Mesendoderm (in vitro differentiated cells): ENCODE data around the gene ROR1.

ENCODE experiments used
- DNase-seq: peaks from one replicate; pipeline ENCODE4 v3.0.0; 2013
- H2AK5ac ChIP-seq: 2 replicates; pipeline ENCODE4 v1.6.1; 2013; ENCODE audit warnings: low read length, inconsistent platforms
- H2BK120ac ChIP-seq: 2 replicates; pipeline ENCODE4 v1.6.1; 2013; ENCODE audit warnings: low read depth, mild to moderate bottlenecking, low read length, moderate library complexity, mixed read lengths
- H2BK15ac ChIP-seq: replicated peaks from 2 replicates; pipeline ENCODE4 v1.6.1; 2013; ENCODE audit warnings: low read depth, mild to moderate bottlenecking, moderate library complexity
- H2BK5ac ChIP-seq: 2 replicates; pipeline ENCODE4 v1.6.1; 2013; ENCODE audit warnings: low read length, inconsistent platforms
- H3K18ac ChIP-seq: 2 replicates; pipeline ENCODE4 v1.6.1; 2013; ENCODE audit warnings: mild to moderate bottlenecking, low read length, mixed read lengths
- H3K23ac ChIP-seq: one replicate; pipeline ENCODE4 v1.6.1; 2013; ENCODE audit warnings: low read length
- H3K27ac ChIP-seq: 2 replicates; pipeline ENCODE4 v1.5.1; 2013; ENCODE audit warnings: low read depth, mild to moderate bottlenecking, inconsistent platforms, low read length, moderate library complexity
- H3K27me3 ChIP-seq: 2 replicates; pipeline ENCODE4 v1.6.1; 2013; ENCODE audit warnings: low read length, control low read depth, mild to moderate bottlenecking, inconsistent platforms; ENCODE audit not compliant: insufficient read depth, poor library complexity
- H3K36me3 ChIP-seq: 2 replicates; pipeline ENCODE4 v1.6.1; 2013; ENCODE audit warnings: low read length, inconsistent platforms; ENCODE audit not compliant: control insufficient read depth, insufficient read depth
- H3K4ac ChIP-seq: one replicate; pipeline ENCODE4 v1.6.1; 2013; ENCODE audit warnings: low read depth, mild to moderate bottlenecking, low read length, moderate library complexity
- H3K4me1 ChIP-seq: 2 replicates; pipeline ENCODE4 v1.6.1; 2013; ENCODE audit warnings: low read depth, low read length, inconsistent platforms; ENCODE audit not compliant: control insufficient read depth
- H3K4me2 ChIP-seq: 2 replicates; pipeline ENCODE4 v1.6.1; 2013; ENCODE audit warnings: low read length
- H3K4me3 ChIP-seq: 2 replicates; pipeline ENCODE4 v1.5.1; 2013; ENCODE audit warnings: mild to moderate bottlenecking, low read length
- H3K56ac ChIP-seq: one replicate; pipeline ENCODE4 v1.6.1; 2013; ENCODE audit warnings: low read length
- H3K79me1 ChIP-seq: 2 replicates; pipeline ENCODE4 v1.6.1; 2013; ENCODE audit warnings: low read length, inconsistent platforms
- H3K79me2 ChIP-seq: 2 replicates; pipeline ENCODE4 v1.6.1; 2013; ENCODE audit warnings: mild to moderate bottlenecking, low read length; ENCODE audit not compliant: control insufficient read depth, insufficient read depth
- H3K9ac ChIP-seq: 2 replicates; pipeline ENCODE4 v1.6.1; 2013; ENCODE audit warnings: low read length, inconsistent platforms
- H4K5ac ChIP-seq: one replicate; pipeline ENCODE4 v1.6.1; 2013; ENCODE audit warnings: low read length
- H4K8ac ChIP-seq: one replicate; pipeline ENCODE4 v1.6.1; 2013; ENCODE audit warnings: low read depth, mild to moderate bottlenecking, control low read depth, low read length, moderate library complexity
- WGBS: extraction: QIAGEN DNeasy Blood & Tissue Kit; methylation state at CpG from one replicate; pipeline ENCODE4 v1.1.7; 2013; ENCODE audit warnings: low lambda C conversion rate, missing lambda C conversion rate; ENCODE audit not compliant: insufficient coverage; ENCODE audit errors: extremely low coverage; 5-methylcytosine and 5-hydroxymethylcytosine counted together

The ROR1 gene

GRCh38 chr1:64025051-64025450, 251.2 kb downstream of the ROR1 start:
- H3K4me3 ChIP-seq: no peak overlapping the region
- no peak overlapping the region for H2BK15ac ChIP-seq
- no peaks in the 10 kb centered on the region for H3K4me1 ChIP-seq
- H2AK5ac ChIP-seq: no peak overlapping the region
- H2BK5ac ChIP-seq: no peak overlapping the region
- H3K56ac ChIP-seq: no peak overlapping the region
- no peak overlapping the region for H4K8ac ChIP-seq
- no peaks in the 10 kb centered on the region for H3K79me2 ChIP-seq
- no peaks in the 10 kb centered on the region for H3K36me3 ChIP-seq
- no peak overlapping the region for H4K5ac ChIP-seq
- no peak overlapping the region for H3K18ac ChIP-seq
- H3K27me3 ChIP-seq: no peaks in the 10 kb centered on the region
- H3K4me2 ChIP-seq: no peak overlapping the region
- no peak overlapping the region for H3K9ac ChIP-seq
- no peak overlapping the region for H3K4ac ChIP-seq
- no peak overlapping the region for H2BK120ac ChIP-seq
- H3K79me1 ChIP-seq: no peaks in the 10 kb centered on the region
- DNase-seq: no peak
- H3K27ac ChIP-seq: no peak overlapping the region
- WGBS: no CpG with 5 or more reads among the region's 4 CpGs
- H3K23ac ChIP-seq: no peak overlapping the region

DNA sequence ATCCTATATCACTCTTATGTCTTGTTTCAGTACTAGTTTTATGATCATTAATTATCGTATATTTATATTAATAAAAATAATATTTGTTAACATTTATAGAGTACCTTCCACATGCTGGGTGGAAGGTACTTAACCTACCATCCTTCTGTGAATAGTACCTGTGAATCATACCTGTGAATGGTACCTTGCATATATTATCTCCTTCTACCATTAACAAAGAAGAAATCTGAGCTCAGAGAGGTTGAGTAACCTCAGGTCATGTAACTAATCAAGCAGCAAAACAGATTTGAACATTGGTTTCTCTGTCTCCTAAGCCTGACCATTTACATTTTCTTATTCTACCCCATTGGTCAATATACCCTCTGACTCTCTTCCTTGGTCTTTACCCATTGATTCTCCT, 255.2 kb downstream of the ROR1 start:
- Histone ChIP-seq H3K79me1 (no peaks in the 10 kb centered on the region), H3K27ac (no peak overlapping the region), H3K4me1 (no peaks in the 10 kb centered on the region), H3K9ac (no peak overlapping the region), H3K56ac (no peak overlapping the region), H2AK5ac (no peak overlapping the region), H3K18ac (no peak overlapping the region), H2BK120ac (no peak overlapping the region), H4K5ac (no peak overlapping the region), H3K4ac (no peak overlapping the region), H3K23ac (no peak overlapping the region), H2BK15ac (no peak overlapping the region), H3K4me2 (no peak overlapping the region), H4K8ac (no peak overlapping the region), H3K27me3 (no peaks in the 10 kb centered on the region), H3K36me3 (no peaks in the 10 kb centered on the region), H3K4me3 (no peak overlapping the region), H3K79me2 (no peaks in the 10 kb centered on the region), H2BK5ac (no peak overlapping the region)
- no CpG with 5 or more reads among the region's 1 CpG for WGBS
- DNase-seq: no peak

DNA sequence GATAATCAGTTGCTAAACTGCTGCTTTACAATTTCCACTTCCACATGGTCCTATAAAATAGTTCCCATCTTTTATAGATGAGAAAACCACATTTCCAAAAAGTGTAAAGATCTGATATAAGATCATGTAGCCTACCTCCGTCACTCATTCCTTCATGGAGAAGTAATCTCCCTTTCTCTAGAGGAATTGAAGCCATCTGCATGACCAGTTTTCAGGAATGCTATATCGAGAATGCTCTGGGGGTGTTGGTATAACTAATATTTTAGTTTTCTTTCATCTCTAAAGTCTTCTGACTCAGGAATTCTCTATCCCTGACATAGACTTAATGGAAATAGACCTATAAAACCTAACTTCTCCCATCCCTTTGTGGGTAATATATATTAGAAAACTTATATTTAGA, 256.6 kb downstream of the ROR1 start:
- Histone ChIP-seq H3K79me1 (no peaks in the 10 kb centered on the region), H2AK5ac (no peak overlapping the region), H4K8ac (no peak overlapping the region), H2BK5ac (no peak overlapping the region), H4K5ac (no peak overlapping the region), H2BK120ac (no peak overlapping the region), H3K4me1 (no peaks in the 10 kb centered on the region), H3K56ac (no peak overlapping the region), H3K27ac (no peak overlapping the region), H3K23ac (no peak overlapping the region), H2BK15ac (no peak overlapping the region), H3K18ac (no peak overlapping the region), H3K4me2 (no peak overlapping the region), H3K9ac (no peak overlapping the region), H3K36me3 (no peaks in the 10 kb centered on the region), H3K4ac (no peak overlapping the region), H3K27me3 (no peaks in the 10 kb centered on the region), H3K4me3 (no peak overlapping the region), H3K79me2 (no peaks in the 10 kb centered on the region)
- WGBS: no CpG with 5 or more reads among the region's 2 CpGs
- DNase-seq: no peak

DNA sequence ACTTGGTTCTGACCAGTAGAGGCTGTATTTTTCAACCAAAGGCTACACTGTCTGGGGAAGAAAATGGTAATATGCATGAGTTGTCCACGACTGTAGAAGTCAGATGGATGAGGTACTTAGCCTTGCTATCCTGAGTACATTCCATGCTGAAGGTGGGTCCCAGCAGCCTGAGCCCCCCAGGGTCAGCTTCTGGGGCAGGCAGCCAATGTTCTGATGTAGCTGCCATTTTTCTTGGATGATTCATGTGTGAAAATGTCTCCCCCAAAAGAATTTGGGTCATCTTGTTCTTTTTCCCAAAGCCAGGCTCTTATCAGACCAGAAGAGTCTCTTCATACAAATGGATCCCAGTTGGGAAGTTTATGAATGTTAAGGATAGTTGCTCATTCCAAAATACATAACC, 257.4 kb downstream of the ROR1 start:
- Histone ChIP-seq H2BK15ac (no peak overlapping the region), H2BK5ac (no peak overlapping the region), H2AK5ac (no peak overlapping the region), H3K18ac (no peak overlapping the region), H4K5ac (no peak overlapping the region), H3K23ac (no peak overlapping the region), H3K4me3 (no peak overlapping the region), H3K4ac (no peak overlapping the region), H3K36me3 (no peaks in the 10 kb centered on the region), H3K4me1 (no peaks in the 10 kb centered on the region), H3K27ac (no peak overlapping the region), H3K79me1 (no peaks in the 10 kb centered on the region), H3K9ac (no peak overlapping the region), H4K8ac (no peak overlapping the region), H2BK120ac (no peak overlapping the region), H3K79me2 (no peaks in the 10 kb centered on the region), H3K27me3 (no peaks in the 10 kb centered on the region), H3K56ac (no peak overlapping the region), H3K4me2 (no peak overlapping the region)
- WGBS: no CpG with 5 or more reads among the region's 1 CpG
- DNase-seq: no peak

DNA sequence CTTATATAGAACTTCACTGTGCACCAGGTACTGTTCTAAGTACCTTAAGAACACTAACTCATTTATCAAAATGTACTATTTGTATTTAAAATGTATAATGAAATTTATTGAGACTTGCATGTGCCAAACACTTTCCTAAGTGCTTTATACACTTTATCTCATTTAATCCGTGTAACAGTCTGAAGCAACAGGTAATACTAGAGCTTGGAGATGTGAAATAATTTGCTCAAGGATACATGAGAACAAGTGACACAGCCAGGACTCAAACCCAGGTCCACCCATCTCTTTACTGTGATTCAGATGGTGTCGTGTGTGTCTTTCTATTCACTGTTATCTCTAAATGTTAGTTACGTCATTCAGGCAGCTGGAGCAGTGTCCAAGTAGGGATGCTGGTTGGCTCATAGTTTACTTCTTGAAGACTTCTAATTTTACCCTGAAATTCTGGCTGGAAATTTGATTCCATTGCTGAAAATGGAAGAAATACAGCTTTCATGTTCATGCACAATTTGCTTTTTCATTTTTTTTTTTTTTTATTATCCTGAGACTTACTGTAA, 259.9 kb downstream of the ROR1 start:
- no peak for DNase-seq
- no peak overlapping the region for H3K4me2 ChIP-seq
- no peak overlapping the region for H3K23ac ChIP-seq
- H3K27me3 ChIP-seq: no peaks in the 10 kb centered on the region
- H3K4me1 ChIP-seq: no peaks in the 10 kb centered on the region
- no peak overlapping the region for H3K18ac ChIP-seq
- no peaks in the 10 kb centered on the region for H3K36me3 ChIP-seq
- no peak overlapping the region for H3K9ac ChIP-seq
- H2BK120ac ChIP-seq: no peak overlapping the region
- no peak overlapping the region for H4K5ac ChIP-seq
- no CpG with 5 or more reads among the region's 3 CpGs for WGBS
- H3K4ac ChIP-seq: no peak overlapping the region
- H3K4me3 ChIP-seq: no peak overlapping the region
- H2BK15ac ChIP-seq: no peak overlapping the region
- no peak overlapping the region for H4K8ac ChIP-seq
- H3K79me2 ChIP-seq: no peaks in the 10 kb centered on the region
- no peak overlapping the region for H3K56ac ChIP-seq
- H2BK5ac ChIP-seq: no peak overlapping the region
- no peak overlapping the region for H3K27ac ChIP-seq
- H3K79me1 ChIP-seq: no peaks in the 10 kb centered on the region
- H2AK5ac ChIP-seq: no peak overlapping the region

DNA sequence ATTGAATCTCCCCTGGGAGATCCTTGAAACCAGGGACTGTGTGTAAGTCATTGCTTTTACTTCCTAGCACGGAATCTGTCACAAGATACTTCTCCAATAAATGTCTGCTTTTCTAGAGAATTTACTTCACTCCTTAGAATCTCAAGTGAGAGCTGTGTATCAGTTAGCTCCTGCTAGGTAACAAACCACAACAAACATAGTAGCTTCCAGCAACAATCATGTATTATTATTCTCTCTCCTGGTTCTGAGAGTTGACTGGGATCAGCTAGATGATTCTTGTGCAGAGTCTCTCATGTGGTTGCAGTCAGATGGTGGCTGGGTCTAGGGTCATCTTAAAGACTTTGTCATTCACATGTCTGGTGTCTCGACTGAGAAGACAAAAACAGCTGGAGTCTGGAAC, 262.7 kb downstream of the ROR1 start:
- H3K4me2 ChIP-seq: no peak overlapping the region
- H3K18ac ChIP-seq: no peak overlapping the region
- H2BK120ac ChIP-seq: no peak overlapping the region
- H2BK15ac ChIP-seq: no peak overlapping the region
- H3K23ac ChIP-seq: no peak overlapping the region
- no peak overlapping the region for H2AK5ac ChIP-seq
- H3K27ac ChIP-seq: no peak overlapping the region
- H3K79me2 ChIP-seq: no peaks in the 10 kb centered on the region
- WGBS: no CpG with 5 or more reads among the region's 2 CpGs
- no peaks in the 10 kb centered on the region for H3K36me3 ChIP-seq
- no peaks in the 10 kb centered on the region for H3K4me1 ChIP-seq
- no peak overlapping the region for H3K56ac ChIP-seq
- H3K9ac ChIP-seq: no peak overlapping the region
- no peak overlapping the region for H4K8ac ChIP-seq
- H3K4me3 ChIP-seq: no peak overlapping the region
- H3K27me3 ChIP-seq: no peaks in the 10 kb centered on the region
- no peak for DNase-seq
- no peaks in the 10 kb centered on the region for H3K79me1 ChIP-seq
- H4K5ac ChIP-seq: no peak overlapping the region
- no peak overlapping the region for H3K4ac ChIP-seq
- no peak overlapping the region for H2BK5ac ChIP-seq
